Measurements from ENCODE around the gene CSH2. TPM values are rescaled to one million over a fixed set of nuclear protein-coding genes. Genes with fewer than 3 reads are reported as not detected.
"Not testable (repeated sequence)": the region's sequence is repeated elsewhere in the genome, so short reads cannot be mapped to it uniquely, and the experiment has no call there.

CSH2 gene
- 6.9 TPM in 1 of 3 replicates, not detected in the others for total RNA-seq
- long read RNA-seq = 0 reads

DNA sequence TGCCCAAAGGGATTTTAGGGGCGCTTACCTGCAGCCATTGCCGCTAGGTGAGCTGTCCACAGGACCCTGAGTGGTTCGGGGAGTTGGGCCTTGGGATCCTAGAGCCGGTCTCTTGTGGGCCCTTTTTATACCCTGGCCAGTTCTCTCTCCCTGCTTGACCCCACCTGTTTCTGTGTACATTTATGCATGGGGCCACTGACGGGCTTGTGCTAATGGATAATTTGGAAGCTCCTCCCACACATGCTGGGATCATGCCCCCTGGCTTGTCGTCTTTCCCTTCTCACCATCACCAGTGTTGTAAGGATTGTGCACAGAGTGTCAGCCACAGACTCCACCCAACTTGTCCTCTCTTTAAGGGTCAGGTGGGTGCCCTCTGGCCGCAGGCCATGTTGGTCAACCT is at the start of gene CSH2:
Gene CSH2, minus strand, starts transcription at position 101 of the 400 bp plus-strand sequence. Its CDS starts 63 bp downstream, at position 38.
- not testable (repeated sequence) for H3K27ac Mint-ChIP-seq (ENCODE audit: unreplicated experiment); H3K36me3 Mint-ChIP-seq (ENCODE audit: low read depth); H3K4me3 Mint-ChIP-seq (ENCODE audit: unreplicated experiment); H3K9me3 Mint-ChIP-seq (ENCODE audit: low read depth); DNase-seq (ENCODE audit: low spot score)
- Mint-ChIP-seq H3K27me3 (ENCODE audit: low read depth) (peaks cover 14% of the 10 kb centered on the region), H3K4me1 (ENCODE audit: low read depth) (peaks cover 11% of the 10 kb centered on the region)

DNA sequence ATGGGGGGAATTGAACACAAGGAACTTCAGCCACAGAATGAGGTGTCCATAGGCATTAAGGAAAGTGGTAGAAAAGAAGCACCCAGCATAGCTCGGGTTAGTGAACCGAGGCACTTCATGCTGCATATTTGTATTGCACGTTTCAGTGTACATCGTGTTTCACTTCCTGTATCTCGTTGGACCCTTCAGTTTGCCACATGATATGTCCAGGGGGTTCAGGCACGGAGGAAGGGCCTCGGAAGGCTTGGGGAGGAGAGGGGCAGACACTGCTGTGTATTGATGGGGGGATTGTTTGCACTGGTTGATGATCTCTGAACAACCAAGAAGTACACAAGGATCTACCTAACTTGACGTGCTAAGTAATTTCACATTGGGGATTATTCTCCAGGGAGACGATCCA is 48.9 kb upstream of the CSH2 start:
- H3K4me3 Mint-ChIP-seq (ENCODE audit: unreplicated experiment); H3K36me3 Mint-ChIP-seq (ENCODE audit: low read depth); H3K4me1 Mint-ChIP-seq (ENCODE audit: low read depth); H3K27ac Mint-ChIP-seq (ENCODE audit: unreplicated experiment); H3K9me3 Mint-ChIP-seq (ENCODE audit: low read depth): not testable (repeated sequence)
- H3K27me3 Mint-ChIP-seq (ENCODE audit: low read depth) = peaks cover 19% of the 10 kb centered on the region
- DNase-seq (ENCODE audit: low spot score) = peak; percentile 2

DNA sequence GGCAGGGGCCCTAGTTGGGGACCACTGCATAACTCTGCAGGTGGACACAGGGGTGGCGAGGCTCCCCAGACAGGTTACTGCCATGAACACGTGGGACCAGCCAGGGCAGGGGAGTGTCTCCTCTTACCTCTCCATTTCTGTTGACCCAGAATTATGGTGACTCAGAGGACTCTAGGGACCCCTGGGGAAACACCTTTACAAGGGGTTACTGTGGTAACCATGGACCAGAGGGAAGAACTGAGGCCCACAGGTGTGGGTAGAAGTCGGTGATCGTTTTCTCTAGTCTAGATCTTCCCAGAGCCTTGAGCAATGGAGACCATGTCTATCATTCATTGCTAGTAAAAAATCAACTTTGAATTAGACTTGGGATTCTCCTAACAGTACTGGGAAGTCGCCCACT is 47.3 kb upstream of the CSH2 start:
- H3K4me3 Mint-ChIP-seq (ENCODE audit: unreplicated experiment); H3K9me3 Mint-ChIP-seq (ENCODE audit: low read depth); H3K4me1 Mint-ChIP-seq (ENCODE audit: low read depth); H3K36me3 Mint-ChIP-seq (ENCODE audit: low read depth); H3K27ac Mint-ChIP-seq (ENCODE audit: unreplicated experiment): not testable (repeated sequence)
- H3K27me3 Mint-ChIP-seq (ENCODE audit: low read depth) = peaks cover 31% of the 10 kb centered on the region
- peak; percentile 34 for DNase-seq (ENCODE audit: low spot score)

GRCh38 chr17:63920050-63920449 is 46.6 kb upstream of the CSH2 start:
- H3K9me3 Mint-ChIP-seq (ENCODE audit: low read depth); H3K4me1 Mint-ChIP-seq (ENCODE audit: low read depth); H3K36me3 Mint-ChIP-seq (ENCODE audit: low read depth); H3K4me3 Mint-ChIP-seq (ENCODE audit: unreplicated experiment); H3K27ac Mint-ChIP-seq (ENCODE audit: unreplicated experiment): not testable (repeated sequence)
- peak; percentile 4 for DNase-seq (ENCODE audit: low spot score)
- peaks cover 35% of the 10 kb centered on the region for H3K27me3 Mint-ChIP-seq (ENCODE audit: low read depth)

DNA sequence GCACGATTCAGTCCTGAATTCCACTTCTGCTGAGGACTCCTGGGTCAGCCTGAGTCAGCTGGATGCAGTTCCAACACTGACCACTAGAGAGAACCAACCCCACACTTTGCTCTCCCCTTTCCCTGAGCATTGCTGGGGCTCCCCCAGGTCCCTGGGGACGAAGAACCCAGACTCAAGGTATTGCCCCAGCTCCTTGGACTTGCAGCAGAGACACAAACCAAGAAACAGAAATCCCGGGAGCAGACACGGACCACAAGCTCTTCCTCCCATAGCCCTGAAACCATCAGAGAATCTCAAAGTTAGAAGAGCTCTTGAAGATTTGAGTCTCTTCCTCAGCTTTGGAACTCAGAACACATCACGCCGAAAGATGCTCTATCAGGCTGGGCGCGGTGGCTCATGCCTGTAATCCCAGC is 45.8 kb upstream of the CSH2 start:
- peak; percentile 38 for DNase-seq (ENCODE audit: low spot score)
- Mint-ChIP-seq H3K27me3 (ENCODE audit: low read depth) (peaks cover 41% of the 10 kb centered on the region), H3K4me1 (ENCODE audit: low read depth) (peaks cover 4% of the 10 kb centered on the region), H3K9me3 (ENCODE audit: low read depth) (no peaks in the 10 kb centered on the region), H3K27ac (ENCODE audit: unreplicated experiment) (peak overlapping the region; percentile 41), H3K36me3 (ENCODE audit: low read depth) (no peaks in the 10 kb centered on the region), H3K4me3 (ENCODE audit: unreplicated experiment) (no peak overlapping the region)
- TF ChIP-seq, protein P1, sequence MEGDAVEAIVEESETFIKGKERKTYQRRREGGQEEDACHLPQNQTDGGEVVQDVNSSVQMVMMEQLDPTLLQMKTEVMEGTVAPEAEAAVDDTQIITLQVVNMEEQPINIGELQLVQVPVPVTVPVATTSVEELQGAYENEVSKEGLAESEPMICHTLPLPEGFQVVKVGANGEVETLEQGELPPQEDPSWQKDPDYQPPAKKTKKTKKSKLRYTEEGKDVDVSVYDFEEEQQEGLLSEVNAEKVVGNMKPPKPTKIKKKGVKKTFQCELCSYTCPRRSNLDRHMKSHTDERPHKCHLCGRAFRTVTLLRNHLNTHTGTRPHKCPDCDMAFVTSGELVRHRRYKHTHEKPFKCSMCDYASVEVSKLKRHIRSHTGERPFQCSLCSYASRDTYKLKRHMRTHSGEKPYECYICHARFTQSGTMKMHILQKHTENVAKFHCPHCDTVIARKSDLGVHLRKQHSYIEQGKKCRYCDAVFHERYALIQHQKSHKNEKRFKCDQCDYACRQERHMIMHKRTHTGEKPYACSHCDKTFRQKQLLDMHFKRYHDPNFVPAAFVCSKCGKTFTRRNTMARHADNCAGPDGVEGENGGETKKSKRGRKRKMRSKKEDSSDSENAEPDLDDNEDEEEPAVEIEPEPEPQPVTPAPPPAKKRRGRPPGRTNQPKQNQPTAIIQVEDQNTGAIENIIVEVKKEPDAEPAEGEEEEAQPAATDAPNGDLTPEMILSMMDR (IDR thresholded peaks at IDR 0.05) = peak; percentile 90

- not testable (repeated sequence) for H3K4me3 Mint-ChIP-seq (ENCODE audit: unreplicated experiment); H3K9me3 Mint-ChIP-seq (ENCODE audit: low read depth); H3K4me1 Mint-ChIP-seq (ENCODE audit: low read depth); H3K36me3 Mint-ChIP-seq (ENCODE audit: low read depth)
- peak; percentile 18 for DNase-seq (ENCODE audit: low spot score)
- Mint-ChIP-seq H3K27ac (ENCODE audit: unreplicated experiment) (peak within 1 kb of the TSS; percentile 41), H3K27me3 (ENCODE audit: low read depth) (peaks cover 42% of the 10 kb centered on the region)
Measured at GRCh38 chr17:63918789-63919305, 45.4 kb upstream of the CSH2 start, which contains the start of gene GH1. GH1 (minus strand) TSS chr17:63918839; CDS start chr17:63918776, 63 bp downstream.

GRCh38 chr17:63918305-63918704 is 44.8 kb upstream of the CSH2 start:
- Mint-ChIP-seq H3K36me3 (ENCODE audit: low read depth) (no peaks in the 10 kb centered on the region), H3K27me3 (ENCODE audit: low read depth) (peaks cover 42% of the 10 kb centered on the region), H3K27ac (ENCODE audit: unreplicated experiment) (no peak overlapping the region), H3K4me3 (ENCODE audit: unreplicated experiment) (no peak overlapping the region), H3K9me3 (ENCODE audit: low read depth) (no peaks in the 10 kb centered on the region), H3K4me1 (ENCODE audit: low read depth) (peaks cover 4% of the 10 kb centered on the region)
- DNase-seq (ENCODE audit: low spot score) = peak; percentile 48
- TF ChIP-seq, protein P1 (IDR thresholded peaks at IDR 0.05) = no peak

DNA sequence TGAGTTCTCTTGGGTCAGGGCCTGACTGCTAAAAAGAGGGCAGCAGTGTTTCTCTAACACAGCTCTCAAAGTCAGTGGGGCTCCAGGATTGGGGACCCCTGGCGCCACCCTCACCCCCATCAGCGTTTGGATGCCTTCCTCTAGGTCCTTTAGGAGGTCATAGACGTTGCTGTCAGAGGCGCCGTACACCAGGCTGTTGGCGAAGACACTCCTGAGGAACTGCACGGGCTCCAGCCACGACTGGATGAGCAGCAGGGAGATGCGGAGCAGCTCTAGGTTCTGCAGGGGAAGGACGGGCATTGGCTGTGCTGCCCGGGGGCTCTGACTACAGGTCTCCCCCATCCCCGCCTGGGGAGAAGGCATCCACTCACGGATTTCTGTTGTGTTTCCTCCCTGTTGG is 44.2 kb upstream of the CSH2 start:
- peak; percentile 56 for DNase-seq (ENCODE audit: low spot score)
- Mint-ChIP-seq H3K4me1 (ENCODE audit: low read depth) (peaks cover 4% of the 10 kb centered on the region), H3K27me3 (ENCODE audit: low read depth) (peaks cover 42% of the 10 kb centered on the region), H3K4me3 (ENCODE audit: unreplicated experiment) (no peak overlapping the region), H3K36me3 (ENCODE audit: low read depth) (no peaks in the 10 kb centered on the region), H3K9me3 (ENCODE audit: low read depth) (no peaks in the 10 kb centered on the region), H3K27ac (ENCODE audit: unreplicated experiment) (no peak overlapping the region)
- TF ChIP-seq, protein P1 (IDR thresholded peaks at IDR 0.05) = no peak

GRCh38 chr17:63917206-63917605 is 43.7 kb upstream of the CSH2 start:
- H3K9me3 Mint-ChIP-seq (ENCODE audit: low read depth); DNase-seq (ENCODE audit: low spot score); H3K4me3 Mint-ChIP-seq (ENCODE audit: unreplicated experiment); H3K4me1 Mint-ChIP-seq (ENCODE audit: low read depth); H3K27ac Mint-ChIP-seq (ENCODE audit: unreplicated experiment); H3K36me3 Mint-ChIP-seq (ENCODE audit: low read depth): not testable (repeated sequence)
- H3K27me3 Mint-ChIP-seq (ENCODE audit: low read depth) = peaks cover 39% of the 10 kb centered on the region

Data from chondrocyte (in vitro differentiated cells).